GM19240 (cell line): ENCODE data around the gene TBXAS1.
"Not testable (repeated sequence)": the region's sequence is repeated elsewhere in the genome, so short reads cannot be mapped to it uniquely, and the experiment has no call there.

ENCODE experiments used
- DNase-seq: peaks from one replicate; pipeline ENCODE4 v3.0.0; 2011; ENCODE audit warnings: low spot score; ENCODE audit not compliant: insufficient read length

Gene TBXAS1

DNA sequence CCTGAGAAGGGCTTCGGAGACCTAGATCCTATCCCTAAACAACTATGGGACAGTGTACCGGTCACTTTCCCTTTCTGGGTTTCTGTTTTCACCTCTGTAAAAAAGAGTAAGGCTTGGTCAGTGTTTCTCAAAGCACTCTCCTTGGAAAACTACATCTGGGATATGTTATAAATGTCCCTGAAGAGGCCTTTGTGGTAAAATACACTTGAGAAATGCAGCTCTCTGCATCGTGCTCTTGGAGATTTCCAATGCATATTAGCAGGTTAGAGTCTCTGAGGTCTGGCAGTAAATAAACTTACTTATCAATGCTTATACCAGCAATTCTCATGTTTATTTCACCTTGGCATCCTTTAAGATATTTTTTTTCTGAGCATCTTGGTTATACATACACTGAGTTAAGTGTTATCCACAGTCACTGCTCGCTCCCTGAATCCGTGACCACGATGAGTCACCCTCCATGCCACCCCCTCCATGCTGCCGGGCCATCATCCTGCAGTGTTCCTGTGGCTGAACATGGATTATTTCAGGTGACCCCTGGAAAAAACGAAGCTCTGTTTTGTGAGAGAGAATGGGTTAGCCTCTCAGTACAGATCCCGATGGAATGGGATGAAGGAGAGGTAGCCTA lies 3.3 kb upstream of the TBXAS1 start:
- no peak for DNase-seq

DNA sequence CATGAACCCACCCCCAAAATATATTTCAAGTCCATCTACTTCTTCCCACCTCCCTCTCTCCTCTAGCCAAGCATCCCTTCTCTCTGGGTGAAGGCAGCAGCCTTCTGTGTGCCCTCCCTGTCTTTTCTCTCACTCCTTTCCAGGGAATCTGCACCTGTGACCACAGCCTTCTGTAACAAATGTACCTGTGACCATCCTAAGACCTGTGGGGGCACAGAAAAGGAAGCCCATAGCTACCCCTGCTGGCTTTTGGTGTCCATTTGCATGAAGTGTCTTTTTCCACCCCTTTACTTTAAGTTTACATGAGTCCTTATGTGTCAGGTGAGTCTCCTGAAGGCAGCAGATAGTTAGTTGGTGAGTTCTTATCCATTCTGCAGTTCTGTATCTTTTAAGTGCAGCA lies 2.0 kb upstream of the TBXAS1 start:
- DNase-seq: no peak

GRCh38 chr7:139828446-139828845 lies 618 bp upstream of the TBXAS1 start:
- DNase-seq: no peak

GRCh38 chr7:139829775-139830117 lies 682 bp downstream of the TBXAS1 start:
- no peak for DNase-seq

DNA sequence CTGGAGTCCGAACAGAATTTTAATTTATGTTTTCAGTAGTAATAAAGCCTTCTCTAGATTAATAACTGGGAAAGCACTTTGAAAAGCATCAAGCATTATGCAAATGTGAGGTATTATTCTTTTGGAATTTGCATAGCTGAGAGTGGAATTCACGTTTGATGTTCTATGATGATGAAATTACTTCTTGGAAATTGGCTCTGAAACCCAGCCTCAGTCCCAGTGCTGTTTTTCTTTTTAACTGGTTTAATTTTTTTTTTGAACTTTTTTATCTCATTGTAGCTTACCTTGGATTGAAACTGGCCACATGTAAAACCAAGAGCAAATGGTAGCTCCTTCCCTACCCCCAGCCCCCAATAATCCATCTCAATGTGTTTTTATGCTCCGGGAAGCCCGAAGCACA lies 1.2 kb downstream of the TBXAS1 start:
- DNase-seq: no peak

DNA sequence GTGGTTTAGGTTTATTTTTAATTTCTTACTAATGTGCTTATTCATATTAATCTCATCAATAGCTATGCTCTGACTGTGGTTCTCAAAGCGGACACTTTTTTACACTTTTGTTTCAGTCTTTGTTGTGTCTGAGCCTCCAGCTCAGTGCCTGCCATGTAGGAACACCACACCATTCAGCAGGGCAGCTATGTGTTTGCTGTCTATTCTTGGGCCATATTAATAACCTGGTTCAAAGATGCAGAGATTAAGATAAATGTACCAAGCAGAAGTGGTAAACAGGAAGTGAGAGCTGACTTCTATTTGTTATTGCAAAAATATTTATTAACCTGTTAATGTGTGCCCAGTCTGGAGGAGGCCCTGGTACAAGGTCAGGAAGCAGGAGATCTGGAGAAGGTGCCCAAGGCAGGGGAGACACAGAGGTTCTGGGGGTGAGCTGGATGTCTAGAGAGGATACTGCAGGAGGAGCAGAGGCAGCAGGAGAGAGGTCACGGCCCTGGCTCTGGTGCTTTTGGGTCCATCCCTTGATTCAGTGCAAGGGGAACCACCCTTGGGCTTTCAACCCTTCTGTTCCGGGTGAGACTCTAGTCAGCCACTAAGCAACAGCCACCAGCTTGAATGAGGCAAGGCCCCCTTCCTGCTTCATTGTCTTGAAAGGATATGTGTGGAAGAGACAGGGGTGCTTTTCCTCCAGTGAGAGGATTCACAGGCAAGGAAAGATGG lies 1.9 kb downstream of the TBXAS1 start:
- DNase-seq: no peak

DNA sequence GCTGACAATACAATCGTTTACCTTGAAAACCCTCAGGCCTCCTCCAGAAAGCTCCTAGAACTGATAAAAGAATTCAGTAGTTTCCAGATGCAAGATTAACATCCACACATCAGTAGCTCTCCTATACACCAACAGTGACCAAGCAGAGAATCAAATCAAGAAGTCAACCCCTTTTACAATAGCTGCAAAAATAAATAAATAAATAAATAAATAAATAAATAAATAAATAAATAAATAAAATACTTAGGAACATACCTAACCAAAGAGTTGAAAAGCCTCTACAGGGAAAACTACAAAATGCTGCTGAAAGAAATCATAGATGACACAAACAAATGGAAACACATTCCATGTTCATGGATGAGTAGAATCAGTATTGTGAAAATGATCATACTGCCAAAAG lies 6.8 kb downstream of the TBXAS1 start:
- not testable (repeated sequence) for DNase-seq

GRCh38 chr7:139837291-139837690 lies 8.2 kb downstream of the TBXAS1 start:
- not testable (repeated sequence) for DNase-seq

- DNase-seq: no peak
Measured at GRCh38 chr7:139838276-139838675, 9.2 kb downstream of the TBXAS1 start.

- DNase-seq: no peak
Measured at GRCh38 chr7:139838876-139839275, 9.8 kb downstream of the TBXAS1 start.

DNA sequence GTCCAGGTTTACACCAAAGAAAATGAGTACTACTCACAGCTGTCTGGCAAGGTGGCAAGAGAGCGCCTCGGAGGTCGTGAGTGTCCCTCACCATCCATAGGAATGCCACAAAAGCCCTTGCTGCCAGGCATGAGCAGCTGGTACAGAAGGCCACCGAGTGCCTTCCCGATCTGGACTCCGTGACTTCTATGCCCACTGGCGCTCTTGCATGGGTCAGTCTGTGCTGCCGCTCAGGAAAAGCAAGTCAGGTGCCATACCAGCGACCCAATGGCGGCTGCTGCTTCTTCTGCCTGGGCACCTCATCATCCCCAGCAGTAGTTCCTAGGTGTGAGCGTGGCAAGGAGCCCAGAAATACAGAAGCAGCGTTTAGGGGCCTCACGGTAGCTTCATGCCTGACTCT lies 11.7 kb downstream of the TBXAS1 start:
- no peak for DNase-seq

- no peak for DNase-seq
Measured at GRCh38 chr7:139842401-139843210, 13.5 kb downstream of the TBXAS1 start.

DNA sequence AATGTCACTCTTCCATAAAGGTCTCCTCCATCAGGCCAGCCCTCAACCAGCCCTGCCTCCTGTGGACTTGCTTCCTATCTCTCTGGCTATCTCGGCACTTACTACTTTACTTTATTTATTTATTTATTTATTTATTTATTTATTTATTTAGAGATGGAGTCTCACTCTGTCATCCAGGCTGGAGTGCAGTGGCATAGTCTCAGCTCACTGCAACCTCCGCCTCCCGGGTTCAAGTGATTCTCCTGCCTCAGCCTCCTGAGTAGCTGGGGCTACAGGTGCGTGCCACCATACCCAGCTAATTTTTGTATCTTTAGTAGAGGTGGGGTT lies 14.1 kb downstream of the TBXAS1 start:
- DNase-seq: not testable (repeated sequence)

GRCh38 chr7:139844779-139845442 lies 15.8 kb downstream of the TBXAS1 start:
- DNase-seq: no peak

GRCh38 chr7:139845443-139845805 lies 16.4 kb downstream of the TBXAS1 start:
- no peak for DNase-seq

DNA sequence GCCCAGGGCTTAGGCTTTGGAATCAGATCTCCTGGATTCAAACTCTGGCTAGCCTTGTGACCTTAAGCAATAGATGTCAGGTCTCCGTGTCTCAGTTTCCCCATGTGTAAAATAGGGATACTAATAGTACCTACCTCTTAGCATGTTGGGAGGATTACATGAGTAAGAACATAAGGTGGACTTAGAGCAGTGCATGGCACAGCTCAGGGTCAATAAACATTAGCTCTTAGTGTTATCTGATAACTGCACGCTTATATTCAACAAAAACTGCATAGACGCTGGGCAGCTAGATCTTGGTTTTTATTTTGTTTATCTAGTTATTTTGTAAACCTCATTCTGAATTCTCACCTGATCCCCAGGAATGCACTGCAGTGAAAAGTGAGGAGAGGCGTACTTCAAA lies 17.2 kb downstream of the TBXAS1 start:
- DNase-seq: no peak

GRCh38 chr7:139848274-139848673 lies 19.2 kb downstream of the TBXAS1 start:
- DNase-seq: no peak

GRCh38 chr7:139850906-139851305 lies 21.8 kb downstream of the TBXAS1 start:
- DNase-seq: no peak

GRCh38 chr7:139851770-139852481 lies 22.9 kb downstream of the TBXAS1 start:
- DNase-seq: no peak

DNA sequence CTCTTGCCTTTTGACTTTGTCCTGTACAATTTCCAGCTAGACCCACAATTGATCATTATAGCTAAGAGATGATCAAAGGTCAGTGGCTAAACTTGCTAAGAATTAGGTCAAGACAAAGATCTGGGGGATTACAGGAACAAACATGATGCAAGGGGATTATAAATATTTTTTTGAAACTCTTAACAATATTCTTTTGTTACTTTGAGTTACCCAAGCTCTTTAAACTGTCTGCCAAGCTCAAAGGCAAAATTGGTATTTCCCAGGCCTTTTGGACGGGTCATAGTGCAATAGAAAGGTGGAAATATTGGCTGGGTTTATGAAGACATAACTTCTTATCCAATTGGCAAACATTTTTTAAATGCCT lies 23.4 kb downstream of the TBXAS1 start:
- DNase-seq: no peak

DNA sequence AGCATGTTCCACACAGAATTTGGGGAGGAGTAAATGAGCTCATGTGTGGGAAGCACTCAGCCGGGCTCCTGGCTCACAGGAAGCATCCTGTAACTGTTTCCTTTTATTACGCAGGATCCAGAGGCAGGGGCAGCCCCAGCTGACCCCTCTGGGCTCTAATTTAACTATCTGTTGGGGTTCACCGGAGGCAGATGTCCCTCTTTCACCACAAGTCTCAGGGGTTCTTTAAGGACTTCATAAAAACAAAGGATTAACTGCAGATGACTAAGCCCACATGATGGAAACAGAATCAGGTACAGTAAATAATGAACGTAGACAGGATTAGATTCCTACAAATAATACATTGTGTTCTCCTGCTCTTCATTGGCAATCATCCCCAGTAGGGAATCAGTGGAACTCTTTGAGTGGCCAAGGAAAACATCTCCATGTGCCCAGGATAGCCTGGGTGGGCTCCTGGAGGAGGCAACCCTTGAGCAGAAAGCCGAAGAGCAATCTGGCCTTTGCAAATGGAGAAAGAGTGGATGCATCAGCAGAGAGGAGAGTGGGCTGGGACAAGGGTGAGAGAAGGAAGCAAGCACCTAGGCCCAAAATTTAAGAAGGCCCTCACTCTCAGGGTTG lies 24.6 kb downstream of the TBXAS1 start:
- no peak for DNase-seq
